Measurements from ENCODE around the gene GNRH2.
"Not testable (repeated sequence)": the region's sequence is repeated elsewhere in the genome, so short reads cannot be mapped to it uniquely, and the experiment has no call there.

The GNRH2 gene

GRCh38 chr20:3047486-3048419 is 4.3 kb downstream of the GNRH2 start:
- peak overlapping the region; percentile 89 for H3K4me3 Mint-ChIP-seq
- DNase-seq (no peak), ATAC-seq (no peak)
- no peak overlapping the region for H3K27ac Mint-ChIP-seq
- H3K36me3 Mint-ChIP-seq (ENCODE audit: low read depth) = peaks cover 24% of the 10 kb centered on the region
- no peaks in the 10 kb centered on the region for H3K9me3 Mint-ChIP-seq
- peaks cover 19% of the 10 kb centered on the region for H3K4me1 Mint-ChIP-seq
- H3K27me3 Mint-ChIP-seq = no peaks in the 10 kb centered on the region

DNA sequence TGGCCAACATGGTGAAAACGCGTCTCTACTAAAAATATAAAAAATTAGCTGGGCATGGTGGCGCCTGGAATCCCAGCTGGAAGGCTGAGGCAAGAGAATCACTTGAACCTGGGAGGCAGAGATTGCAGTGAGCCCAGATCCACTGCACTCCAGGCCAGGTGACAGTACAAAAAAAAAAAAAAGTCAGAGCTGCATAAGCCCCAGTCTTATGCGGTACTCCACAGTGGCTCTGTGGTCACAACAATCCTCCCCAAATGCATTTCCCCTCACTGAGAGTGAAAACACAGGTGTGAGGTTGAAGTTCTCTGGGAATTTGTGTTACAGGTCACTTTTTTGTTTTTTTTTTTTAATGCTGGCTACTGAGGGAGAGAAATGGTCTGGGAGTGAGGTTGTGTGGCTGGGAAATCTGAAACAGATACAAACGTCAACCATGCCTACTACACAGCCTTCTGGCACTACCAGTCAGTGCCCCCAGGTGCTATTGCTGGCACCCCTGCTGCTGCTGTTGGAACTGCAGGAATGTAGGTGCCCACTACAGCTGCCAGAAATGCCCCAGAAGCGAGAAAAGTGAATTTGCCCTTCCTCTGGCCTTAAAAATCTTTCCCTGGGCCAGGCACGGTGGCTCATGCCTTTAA is 8.1 kb downstream of the GNRH2 start:
- DNase-seq (no peak), ATAC-seq (no peak)
- peaks cover 13% of the 10 kb centered on the region for H3K4me1 Mint-ChIP-seq
- peaks cover 23% of the 10 kb centered on the region for H3K36me3 Mint-ChIP-seq (ENCODE audit: low read depth)
- H3K27ac Mint-ChIP-seq = no peak overlapping the region
- H3K27me3 Mint-ChIP-seq = no peaks in the 10 kb centered on the region
- H3K4me3 Mint-ChIP-seq = no peak overlapping the region
- H3K9me3 Mint-ChIP-seq = no peaks in the 10 kb centered on the region

DNA sequence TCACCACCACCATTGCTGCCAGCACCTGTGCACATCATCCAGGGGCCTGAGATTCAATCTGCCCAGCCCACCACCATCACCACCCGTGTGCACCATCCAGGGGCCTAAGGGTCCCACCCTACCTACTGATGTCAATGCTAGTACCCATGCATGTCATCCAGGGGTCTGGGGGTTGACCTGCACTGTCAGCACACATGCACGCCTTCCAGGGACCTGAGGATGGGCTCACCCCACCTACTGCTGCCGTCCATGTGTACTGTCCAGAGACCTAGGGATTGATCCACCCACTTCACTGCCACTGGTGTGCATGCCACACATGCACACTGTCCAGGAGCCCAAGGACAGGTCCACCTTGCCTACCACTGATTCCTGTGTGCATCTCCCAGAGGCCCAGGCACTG is 16.1 kb downstream of the GNRH2 start:
- no peak overlapping the region for H3K27ac Mint-ChIP-seq
- no peak overlapping the region for H3K4me3 Mint-ChIP-seq
- H3K4me1 Mint-ChIP-seq = peaks cover 6% of the 10 kb centered on the region
- ATAC-seq (no peak), DNase-seq (no peak)
- no peaks in the 10 kb centered on the region for H3K9me3 Mint-ChIP-seq
- H3K27me3 Mint-ChIP-seq = no peaks in the 10 kb centered on the region
- no peaks in the 10 kb centered on the region for H3K36me3 Mint-ChIP-seq (ENCODE audit: low read depth)

DNA sequence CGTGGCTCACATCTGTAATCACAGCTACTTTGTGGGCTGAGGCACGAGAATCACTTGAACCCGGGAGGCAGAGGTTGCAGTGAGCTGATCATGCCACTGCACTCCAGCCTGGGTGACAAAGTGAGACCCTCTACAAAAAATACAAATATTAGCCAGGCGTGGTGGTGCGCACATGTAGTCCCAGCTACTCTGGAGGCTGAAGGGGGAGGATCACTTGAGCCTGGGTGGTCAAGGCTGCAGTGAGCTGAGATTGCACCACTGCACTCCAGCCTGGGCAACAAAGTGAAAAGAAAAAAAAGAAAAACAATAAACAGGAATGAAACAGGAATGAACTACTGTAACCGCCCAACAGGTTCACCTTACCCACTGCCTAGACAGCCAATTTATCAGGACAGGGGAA is 20.7 kb downstream of the GNRH2 start:
- not testable (repeated sequence) for H3K4me1 Mint-ChIP-seq; H3K36me3 Mint-ChIP-seq (ENCODE audit: low read depth); H3K4me3 Mint-ChIP-seq; H3K27me3 Mint-ChIP-seq; DNase-seq; ATAC-seq; H3K9me3 Mint-ChIP-seq; H3K27ac Mint-ChIP-seq

- ATAC-seq (no peak), DNase-seq (no peak)
- Mint-ChIP-seq H3K4me1 (peaks cover 16% of the 10 kb centered on the region), H3K27ac (no peak overlapping the region), H3K9me3 (no peaks in the 10 kb centered on the region), H3K27me3 (peaks cover 2% of the 10 kb centered on the region), H3K36me3 (ENCODE audit: low read depth) (no peaks in the 10 kb centered on the region), H3K4me3 (no peak overlapping the region)
These were observed 24.0 kb downstream of the GNRH2 start for GRCh38 chr20:3067139-3068014.

DNA sequence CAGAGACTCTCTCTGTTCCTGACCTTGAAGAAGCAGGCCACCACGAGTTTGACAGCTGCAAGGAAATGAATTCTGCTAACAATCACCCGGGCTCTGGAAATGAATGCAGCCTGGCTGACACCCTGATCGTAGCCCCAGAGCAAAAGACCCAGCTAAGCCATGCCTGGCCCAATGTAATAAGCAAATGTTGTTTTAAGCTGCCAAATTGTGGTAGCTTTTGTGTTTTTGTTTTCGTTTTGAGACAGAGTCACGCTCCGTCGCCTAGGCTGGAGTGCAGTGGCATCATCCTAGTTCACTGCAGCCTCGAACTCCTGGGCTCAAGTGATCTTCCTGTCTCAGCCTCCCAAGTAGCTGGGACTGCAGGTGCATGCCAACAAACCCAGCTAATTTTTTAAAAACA is 24.7 kb downstream of the GNRH2 start:
- Mint-ChIP-seq H3K27me3 (peaks cover 3% of the 10 kb centered on the region), H3K9me3 (no peaks in the 10 kb centered on the region), H3K4me1 (peaks cover 20% of the 10 kb centered on the region), H3K36me3 (ENCODE audit: low read depth) (no peaks in the 10 kb centered on the region), H3K4me3 (no peak overlapping the region), H3K27ac (no peak overlapping the region)
- ATAC-seq (no peak), DNase-seq (no peak)

DNA sequence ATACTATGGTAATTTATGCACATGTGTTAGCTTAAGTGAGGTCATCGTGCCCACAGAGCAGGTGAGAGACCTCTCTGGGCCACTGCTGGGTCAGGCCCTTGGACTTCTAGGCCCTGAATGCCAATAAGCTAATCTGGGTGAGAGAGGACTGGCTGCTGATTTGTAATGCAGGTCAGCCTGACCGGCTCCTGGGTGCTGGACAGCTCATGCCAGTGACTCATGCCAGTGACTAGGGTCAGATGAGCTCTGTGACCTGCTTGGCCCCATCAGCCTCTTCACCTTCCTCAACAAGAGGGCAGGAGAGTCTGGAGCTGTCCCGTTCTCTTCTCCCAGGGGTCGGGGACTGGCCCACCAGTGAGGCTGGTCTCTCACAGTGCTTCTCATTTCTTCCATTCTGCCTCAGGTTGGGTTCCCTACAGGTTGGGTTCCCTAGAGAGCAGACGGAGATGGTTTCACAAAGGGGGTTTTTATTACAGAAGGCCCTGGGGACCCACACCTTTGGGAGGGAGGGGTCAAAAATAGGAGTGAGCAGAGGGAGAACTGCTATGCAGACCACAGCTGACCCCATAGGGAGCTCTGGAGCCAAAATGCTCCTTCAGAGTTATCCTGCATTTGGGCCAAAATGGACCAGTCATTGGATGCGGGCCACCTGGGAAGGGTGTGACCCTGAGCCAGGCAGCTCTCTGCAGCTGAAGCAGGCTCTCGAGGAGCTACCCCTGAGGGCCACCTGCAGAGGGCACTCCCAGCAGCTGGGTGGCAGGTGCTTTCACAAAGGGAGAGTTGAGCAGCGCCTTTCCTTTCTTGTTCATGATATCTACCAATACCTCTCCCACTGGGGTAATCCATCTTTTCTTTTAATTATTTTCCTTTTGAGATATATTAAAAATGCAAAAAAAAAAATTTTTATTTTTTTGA is 25.8 kb downstream of the GNRH2 start:
- Mint-ChIP-seq H3K27me3 (peaks cover 3% of the 10 kb centered on the region), H3K4me3 (no peak overlapping the region), H3K9me3 (no peaks in the 10 kb centered on the region), H3K27ac (no peak overlapping the region), H3K36me3 (ENCODE audit: low read depth) (no peaks in the 10 kb centered on the region), H3K4me1 (peaks cover 18% of the 10 kb centered on the region)
- no peak for DNase-seq
- peak; percentile 50 for ATAC-seq

DNA sequence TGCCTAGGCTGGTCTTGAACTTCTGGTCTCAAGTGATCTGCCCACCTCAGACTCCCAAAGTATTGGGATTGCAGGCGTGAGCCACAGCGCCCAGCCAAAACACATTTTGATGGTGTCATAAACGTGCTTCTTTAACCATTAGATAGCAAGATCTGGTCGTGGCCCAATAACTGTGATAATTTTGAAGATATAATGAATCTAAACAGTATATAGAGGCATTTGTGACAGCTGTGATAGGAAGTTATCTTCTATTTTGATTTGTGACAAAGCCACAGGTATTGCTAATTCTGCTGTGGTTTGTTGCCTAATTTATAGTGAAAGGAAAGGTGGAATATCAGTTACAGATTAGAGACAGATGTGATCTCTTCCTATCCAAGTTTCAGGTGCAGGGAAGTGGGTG is 27.3 kb downstream of the GNRH2 start:
- peaks cover 15% of the 10 kb centered on the region for H3K4me1 Mint-ChIP-seq
- DNase-seq (no peak), ATAC-seq (no peak)
- no peaks in the 10 kb centered on the region for H3K9me3 Mint-ChIP-seq
- peak overlapping the region; percentile 27 for H3K4me3 Mint-ChIP-seq
- H3K27ac Mint-ChIP-seq = no peak overlapping the region
- H3K36me3 Mint-ChIP-seq (ENCODE audit: low read depth) = no peaks in the 10 kb centered on the region
- peaks cover 6% of the 10 kb centered on the region for H3K27me3 Mint-ChIP-seq

DNA sequence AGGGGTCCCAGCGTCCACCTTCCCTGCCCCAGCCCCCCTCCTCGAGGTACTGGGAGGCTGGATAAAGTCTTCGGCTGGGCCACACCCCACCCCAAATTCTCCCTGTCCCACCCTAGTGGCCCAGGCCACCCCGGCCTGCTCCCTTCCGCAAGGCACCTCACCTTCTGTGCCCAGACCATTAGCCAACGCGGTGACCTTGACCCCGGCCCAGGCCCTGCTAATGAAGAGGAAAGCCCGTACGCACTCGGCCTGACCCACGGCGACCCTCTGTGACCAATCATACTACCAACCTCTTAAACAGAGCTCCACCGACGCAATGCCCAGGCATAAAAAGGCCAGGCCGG is 27.8 kb downstream of the GNRH2 start:
- Mint-ChIP-seq H3K4me1 (peaks cover 15% of the 10 kb centered on the region), H3K27me3 (peaks cover 6% of the 10 kb centered on the region), H3K9me3 (no peaks in the 10 kb centered on the region), H3K27ac (no peak overlapping the region), H3K36me3 (ENCODE audit: low read depth) (no peaks in the 10 kb centered on the region), H3K4me3 (peak overlapping the region; percentile 33)
- ATAC-seq (no peak), DNase-seq (no peak)

DNA sequence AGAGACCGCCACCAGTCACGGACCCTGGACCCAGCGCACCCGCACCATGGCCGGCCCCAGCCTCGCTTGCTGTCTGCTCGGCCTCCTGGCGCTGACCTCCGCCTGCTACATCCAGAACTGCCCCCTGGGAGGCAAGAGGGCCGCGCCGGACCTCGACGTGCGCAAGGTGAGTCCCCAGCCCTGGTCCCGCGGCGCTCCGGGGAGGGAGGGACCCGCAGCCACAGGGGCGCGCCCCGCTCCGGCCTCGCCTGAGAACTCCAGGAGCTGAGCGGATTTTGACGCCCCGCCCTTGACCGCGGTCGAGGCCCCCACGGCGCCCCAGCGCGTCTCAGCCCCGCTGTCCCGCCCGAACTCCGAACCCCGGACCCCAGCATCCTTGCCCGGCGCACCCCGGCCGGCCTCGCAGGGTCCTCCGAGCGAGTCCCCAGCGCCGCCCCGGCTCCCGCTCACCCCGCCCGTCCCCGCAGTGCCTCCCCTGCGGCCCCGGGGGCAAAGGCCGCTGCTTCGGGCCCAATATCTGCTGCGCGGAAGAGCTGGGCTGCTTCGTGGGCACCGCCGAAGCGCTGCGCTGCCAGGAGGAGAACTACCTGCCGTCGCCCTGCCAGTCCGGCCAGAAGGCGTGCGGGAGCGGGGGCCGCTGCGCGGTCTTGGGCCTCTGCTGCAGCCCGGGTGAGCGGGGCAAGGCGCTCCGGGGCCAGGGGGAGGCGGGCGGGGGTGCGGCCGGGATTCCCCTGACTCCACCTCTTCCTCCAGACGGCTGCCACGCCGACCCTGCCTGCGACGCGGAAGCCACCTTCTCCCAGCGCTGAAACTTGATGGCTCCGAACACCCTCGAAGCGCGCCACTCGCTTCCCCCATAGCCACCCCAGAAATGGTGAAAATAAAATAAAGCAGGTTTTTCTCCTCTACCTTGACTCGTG is 28.4 kb downstream of the GNRH2 start, which contains the start of gene OXT:
Gene OXT, plus strand, starts transcription at position 11 of the 920 bp plus-strand sequence. Its CDS starts 36 bp downstream, at position 47.
- H3K27me3 Mint-ChIP-seq = peaks cover 6% of the 10 kb centered on the region
- peak within 1 kb of the TSS; percentile 54 for H3K27ac Mint-ChIP-seq
- peak; percentile 67 for DNase-seq

GRCh38 chr20:3072530-3073250 is 29.3 kb downstream of the GNRH2 start:
- H3K36me3 Mint-ChIP-seq (ENCODE audit: low read depth) = no peaks in the 10 kb centered on the region
- peak overlapping the region; percentile 54 for H3K27ac Mint-ChIP-seq
- peaks cover 6% of the 10 kb centered on the region for H3K27me3 Mint-ChIP-seq
- DNase-seq (no peak), ATAC-seq (no peak)
- peaks cover 25% of the 10 kb centered on the region for H3K4me1 Mint-ChIP-seq
- no peaks in the 10 kb centered on the region for H3K9me3 Mint-ChIP-seq
- H3K4me3 Mint-ChIP-seq = peak overlapping the region; percentile 61

More for the DNA sequence above, 28.4 kb downstream of the GNRH2 start, which contains the start of gene OXT:
- peaks cover 17% of the 10 kb centered on the region for H3K4me1 Mint-ChIP-seq
- peak within 1 kb of the TSS; percentile 61 for H3K4me3 Mint-ChIP-seq
- ATAC-seq = peak; percentile 74
- no peaks in the 10 kb centered on the region for H3K9me3 Mint-ChIP-seq
- H3K36me3 Mint-ChIP-seq (ENCODE audit: low read depth) = no peaks in the 10 kb centered on the region

GRCh38 chr20:3073251-3073643 is 29.8 kb downstream of the GNRH2 start:
- H3K27ac Mint-ChIP-seq; H3K27me3 Mint-ChIP-seq; ATAC-seq; H3K9me3 Mint-ChIP-seq; H3K4me3 Mint-ChIP-seq; H3K36me3 Mint-ChIP-seq (ENCODE audit: low read depth); DNase-seq: not testable (repeated sequence)
- peaks cover 28% of the 10 kb centered on the region for H3K4me1 Mint-ChIP-seq
